ENCODE measurements around the gene CREG2. TPM values are rescaled to one million over a fixed set of nuclear protein-coding genes. Genes with fewer than 3 reads are reported as not detected.

Gene CREG2
- total and polyA plus RNA-seq, 2 donors (not counting 1 experiment from before 2014, with no cell fraction given), result 0.08 to 0.50 TPM

DNA sequence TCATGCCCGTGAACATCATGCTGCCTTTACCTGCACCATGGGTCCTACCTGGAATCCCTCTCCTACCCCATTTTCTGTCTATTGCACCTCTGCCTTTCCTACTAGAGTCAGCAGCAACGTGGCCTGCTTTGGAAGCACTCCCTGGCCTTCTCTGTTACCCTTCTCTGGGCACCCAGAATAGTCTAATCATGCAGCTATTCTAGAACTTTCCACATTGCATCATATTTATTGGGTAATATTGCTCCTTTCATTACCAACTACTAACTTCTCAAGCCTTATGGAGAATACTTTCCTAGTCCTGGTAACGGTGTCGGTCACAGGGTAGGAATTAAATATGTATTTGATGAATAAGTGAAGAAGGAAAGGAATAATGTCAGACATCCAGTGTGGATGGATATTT, 33.3 kb upstream of the CREG2 start:
- H3K27me3 ChIP-seq (ENCODE audit: control insufficient read depth, insufficient read depth, low read length), result no peaks in the 10 kb centered on the region
- no peak overlapping the region for H3K4me3 ChIP-seq (replicated peaks in 1 of 4; ENCODE audit: control extremely low read depth in 1 of 4, insufficient read depth in 1 of 4, low read depth in 3 of 4, low read length in 4 of 4)

DNA sequence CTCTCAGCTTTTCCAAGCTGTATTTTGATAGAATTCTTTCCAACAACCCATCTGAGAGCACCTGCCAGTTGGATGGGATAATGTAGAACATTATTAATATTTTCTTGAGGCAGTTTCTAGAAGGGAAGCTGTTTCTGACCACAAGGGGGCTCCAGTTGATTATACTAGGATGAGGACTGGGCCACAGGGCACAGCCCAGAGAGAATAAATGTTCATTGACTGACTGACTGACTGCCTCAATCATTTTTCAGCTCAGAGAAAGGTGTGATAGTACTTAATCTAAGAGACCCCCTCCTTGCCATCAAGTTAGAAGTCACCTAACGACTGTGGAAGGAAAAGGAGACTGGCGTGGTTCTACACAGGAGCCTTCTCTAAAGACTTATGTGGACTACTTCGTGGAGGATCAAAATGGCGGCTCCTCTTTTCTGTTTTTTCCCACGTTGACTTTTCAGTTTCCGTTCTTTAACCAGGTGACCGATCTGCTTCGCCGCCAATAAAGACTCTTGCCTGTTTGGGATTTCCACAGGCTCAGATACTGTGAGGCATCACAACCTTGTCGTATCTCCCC, 31.9 kb upstream of the CREG2 start:
- peak; percentile 56 to 84 for DNase-seq (ENCODE audit: low read depth in 2 of 2)
- H3K9me3 ChIP-seq (ENCODE audit: control insufficient read depth, insufficient read depth, low read depth, low read length), result no peaks in the 10 kb centered on the region
- no peak overlapping the region for H2AFZ ChIP-seq (ENCODE audit: low read length)
- H3K9ac ChIP-seq (ENCODE audit: insufficient read depth, low read length), result no peak overlapping the region
- peaks cover 3% of the 10 kb centered on the region for H3K36me3 ChIP-seq (ENCODE audit: control insufficient read depth, insufficient read depth, low read length)
- H3K79me2 ChIP-seq (ENCODE audit: control insufficient read depth, insufficient read depth, low read length), result no peaks in the 10 kb centered on the region
- no peak overlapping the region for H3K4me3 ChIP-seq (replicated peaks in 1 of 4; ENCODE audit: control extremely low read depth in 1 of 4, insufficient read depth in 1 of 4, low read depth in 3 of 4, low read length in 4 of 4)
- no peaks in the 10 kb centered on the region for H3K27me3 ChIP-seq (ENCODE audit: control insufficient read depth, insufficient read depth, low read length)
- H4K20me1 ChIP-seq (ENCODE audit: control insufficient read depth, extremely low read depth, insufficient read depth, low read length), result no peaks in the 10 kb centered on the region
- no peak overlapping the region for H3K4me2 ChIP-seq (ENCODE audit: extremely low read depth, insufficient read depth, low read length)
- H3K27ac ChIP-seq (ENCODE audit: insufficient read depth, low read length), result no peak overlapping the region
- TF ChIP-seq EZH2 (IDR thresholded peaks at IDR 0.05; ENCODE audit: low read length, missing control alignments), result no peak
- TF ChIP-seq, protein P1, sequence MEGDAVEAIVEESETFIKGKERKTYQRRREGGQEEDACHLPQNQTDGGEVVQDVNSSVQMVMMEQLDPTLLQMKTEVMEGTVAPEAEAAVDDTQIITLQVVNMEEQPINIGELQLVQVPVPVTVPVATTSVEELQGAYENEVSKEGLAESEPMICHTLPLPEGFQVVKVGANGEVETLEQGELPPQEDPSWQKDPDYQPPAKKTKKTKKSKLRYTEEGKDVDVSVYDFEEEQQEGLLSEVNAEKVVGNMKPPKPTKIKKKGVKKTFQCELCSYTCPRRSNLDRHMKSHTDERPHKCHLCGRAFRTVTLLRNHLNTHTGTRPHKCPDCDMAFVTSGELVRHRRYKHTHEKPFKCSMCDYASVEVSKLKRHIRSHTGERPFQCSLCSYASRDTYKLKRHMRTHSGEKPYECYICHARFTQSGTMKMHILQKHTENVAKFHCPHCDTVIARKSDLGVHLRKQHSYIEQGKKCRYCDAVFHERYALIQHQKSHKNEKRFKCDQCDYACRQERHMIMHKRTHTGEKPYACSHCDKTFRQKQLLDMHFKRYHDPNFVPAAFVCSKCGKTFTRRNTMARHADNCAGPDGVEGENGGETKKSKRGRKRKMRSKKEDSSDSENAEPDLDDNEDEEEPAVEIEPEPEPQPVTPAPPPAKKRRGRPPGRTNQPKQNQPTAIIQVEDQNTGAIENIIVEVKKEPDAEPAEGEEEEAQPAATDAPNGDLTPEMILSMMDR (conservative IDR thresholded peaks at IDR 0.05 in 1 of 2, IDR thresholded peaks at IDR 0.05 in 1 of 2; ENCODE audit: low read depth in 1 of 2, low read length in 2 of 2), result peak; percentile 74 to 80
- no peaks in the 10 kb centered on the region for H3K4me1 ChIP-seq (ENCODE audit: control insufficient read depth, extremely low read depth, insufficient read depth, low read length)

More for the DNA sequence above, 33.3 kb upstream of the CREG2 start:
- no peak for TF ChIP-seq EZH2 (IDR thresholded peaks at IDR 0.05; ENCODE audit: low read length, missing control alignments)
- TF ChIP-seq, protein P1 (conservative IDR thresholded peaks at IDR 0.05 in 1 of 2, IDR thresholded peaks at IDR 0.05 in 1 of 2; ENCODE audit: low read depth in 1 of 2, low read length in 2 of 2), result no peak
- H3K9ac ChIP-seq (ENCODE audit: insufficient read depth, low read length), result no peak overlapping the region
- H3K79me2 ChIP-seq (ENCODE audit: control insufficient read depth, insufficient read depth, low read length), result no peaks in the 10 kb centered on the region
- no peaks in the 10 kb centered on the region for H3K9me3 ChIP-seq (ENCODE audit: control insufficient read depth, insufficient read depth, low read depth, low read length)
- H4K20me1 ChIP-seq (ENCODE audit: control insufficient read depth, extremely low read depth, insufficient read depth, low read length), result no peaks in the 10 kb centered on the region
- DNase-seq (ENCODE audit: low read depth in 2 of 2), result peak in 1 of 2 donors; percentile 30
- no peak overlapping the region for H2AFZ ChIP-seq (ENCODE audit: low read length)
- H3K4me2 ChIP-seq (ENCODE audit: extremely low read depth, insufficient read depth, low read length), result no peak overlapping the region
- no peaks in the 10 kb centered on the region for H3K4me1 ChIP-seq (ENCODE audit: control insufficient read depth, extremely low read depth, insufficient read depth, low read length)
- no peak overlapping the region for H3K27ac ChIP-seq (ENCODE audit: insufficient read depth, low read length)
- H3K36me3 ChIP-seq (ENCODE audit: control insufficient read depth, insufficient read depth, low read length), result peaks cover 3% of the 10 kb centered on the region

DNA sequence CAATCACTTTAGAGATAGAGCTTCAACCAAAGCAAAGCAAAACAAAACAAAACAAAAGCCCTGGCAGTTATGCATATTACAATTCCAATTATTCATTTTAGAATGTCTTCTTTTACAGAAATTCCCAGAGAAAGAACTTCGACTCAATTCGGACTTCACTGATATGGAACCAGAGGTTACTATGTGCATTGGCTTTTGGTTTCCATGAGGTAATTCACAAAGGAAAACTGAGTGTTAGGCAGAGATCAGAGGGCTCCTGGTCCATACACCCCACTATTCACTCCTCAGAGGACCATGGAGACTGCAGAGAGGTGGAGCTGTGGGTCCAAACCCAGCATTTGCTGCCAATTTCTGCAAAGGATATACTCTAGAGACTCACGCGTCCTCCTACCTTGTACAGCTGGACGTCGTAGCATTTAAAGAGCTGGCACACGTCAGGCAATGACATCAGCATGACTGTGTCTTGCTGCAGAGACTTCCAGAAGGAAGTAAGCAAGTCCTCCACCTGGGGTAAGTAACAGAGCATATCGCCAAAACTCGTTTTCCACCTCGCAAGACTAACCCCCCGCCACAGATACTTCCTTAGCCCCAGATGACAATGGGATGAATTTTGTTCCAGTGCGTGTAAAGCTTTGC, 31.3 kb upstream of the CREG2 start:
- no peak overlapping the region for H3K9ac ChIP-seq (ENCODE audit: insufficient read depth, low read length)
- H3K4me3 ChIP-seq (replicated peaks in 1 of 4; ENCODE audit: control extremely low read depth in 1 of 4, insufficient read depth in 1 of 4, low read depth in 3 of 4, low read length in 4 of 4), result no peak overlapping the region
- no peaks in the 10 kb centered on the region for H3K27me3 ChIP-seq (ENCODE audit: control insufficient read depth, insufficient read depth, low read length)
- H3K79me2 ChIP-seq (ENCODE audit: control insufficient read depth, insufficient read depth, low read length), result no peaks in the 10 kb centered on the region
- no peaks in the 10 kb centered on the region for H3K9me3 ChIP-seq (ENCODE audit: control insufficient read depth, insufficient read depth, low read depth, low read length)
- H3K4me1 ChIP-seq (ENCODE audit: control insufficient read depth, extremely low read depth, insufficient read depth, low read length), result no peaks in the 10 kb centered on the region
- H4K20me1 ChIP-seq (ENCODE audit: control insufficient read depth, extremely low read depth, insufficient read depth, low read length), result no peaks in the 10 kb centered on the region
- no peak overlapping the region for H3K27ac ChIP-seq (ENCODE audit: insufficient read depth, low read length)
- DNase-seq (ENCODE audit: low read depth in 2 of 2), result no peak
- no peak overlapping the region for H3K4me2 ChIP-seq (ENCODE audit: extremely low read depth, insufficient read depth, low read length)
- TF ChIP-seq, protein P1 (conservative IDR thresholded peaks at IDR 0.05 in 1 of 2, IDR thresholded peaks at IDR 0.05 in 1 of 2; ENCODE audit: low read depth in 1 of 2, low read length in 2 of 2), result no peak
- TF ChIP-seq EZH2 (IDR thresholded peaks at IDR 0.05; ENCODE audit: low read length, missing control alignments), result no peak
- peaks cover 3% of the 10 kb centered on the region for H3K36me3 ChIP-seq (ENCODE audit: control insufficient read depth, insufficient read depth, low read length)
- no peak overlapping the region for H2AFZ ChIP-seq (ENCODE audit: low read length)

All from fibroblast of lung (primary cell).